ENCODE results near the gene S100A6.

Gene S100A6

DNA sequence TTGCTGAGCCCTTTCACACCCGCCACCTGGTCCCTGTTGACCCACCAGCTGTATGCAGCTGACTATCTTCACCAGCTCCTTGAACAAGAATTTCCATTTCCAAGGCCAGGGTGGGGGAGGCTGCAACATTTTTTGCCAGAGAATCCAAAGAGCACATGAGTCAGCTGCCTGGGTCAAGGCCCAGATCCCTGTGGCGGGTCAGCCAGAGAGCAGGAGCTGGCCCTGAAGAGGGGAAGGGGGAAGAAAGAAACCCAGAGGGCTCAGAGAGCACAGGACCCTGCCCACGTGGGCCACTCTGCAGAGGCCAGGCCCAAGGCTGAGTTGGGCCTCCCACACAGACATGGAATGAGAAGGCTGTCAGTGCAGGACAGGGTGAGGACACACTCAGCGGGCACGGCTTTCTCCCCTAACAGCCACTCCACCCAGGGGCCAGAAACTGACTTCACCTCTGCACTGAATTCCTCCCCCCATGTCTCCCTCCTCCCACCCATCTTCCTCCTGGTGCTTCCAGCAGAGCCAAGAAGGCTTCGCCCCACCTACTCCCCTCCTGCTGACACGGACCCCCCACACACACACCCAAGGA, 28.9 kb downstream of the S100A6 start:
- DNase-seq, result peak in 11 of 51 donors; percentile 16 to 80 (median 31)

DNA sequence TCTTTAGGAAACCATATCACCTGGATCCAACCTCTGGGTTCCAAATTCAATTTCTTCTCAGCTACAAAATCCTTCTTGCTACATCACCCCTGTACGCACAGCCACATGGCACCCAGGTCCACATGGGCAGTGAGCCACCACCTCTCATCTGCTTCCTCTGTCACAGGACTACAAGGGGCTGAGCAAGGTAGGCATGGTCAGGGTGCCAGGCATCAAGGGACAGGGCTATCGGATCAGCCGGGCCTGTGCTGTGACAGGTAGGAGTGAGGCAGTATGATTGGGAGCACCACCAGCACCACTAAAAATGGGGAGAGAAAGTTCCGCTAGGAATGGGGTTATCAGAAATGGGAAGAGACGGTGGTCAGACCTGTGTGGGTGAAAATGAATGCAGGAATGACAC, 29.4 kb downstream of the S100A6 start:
- no peak for DNase-seq

DNA sequence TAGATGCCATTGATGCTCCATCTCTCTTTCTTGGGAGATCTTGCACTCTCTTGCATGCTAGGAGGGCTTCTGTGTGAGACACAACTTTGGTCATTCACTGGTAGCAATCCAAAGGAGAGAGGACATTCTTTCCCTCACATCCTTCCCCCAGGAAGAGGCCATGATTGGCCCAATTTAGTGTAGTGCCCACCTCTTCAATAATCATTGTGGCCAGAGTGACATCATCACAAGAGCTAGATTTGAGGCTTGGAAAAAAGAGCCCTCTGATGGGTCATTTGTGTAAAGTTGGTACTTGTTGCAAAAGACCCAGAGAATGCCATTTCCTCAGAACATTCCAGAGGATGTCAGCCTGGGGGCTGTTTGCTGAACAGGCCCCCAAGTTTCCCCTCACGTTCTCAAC, 30.2 kb downstream of the S100A6 start:
- DNase-seq, result no peak

DNA sequence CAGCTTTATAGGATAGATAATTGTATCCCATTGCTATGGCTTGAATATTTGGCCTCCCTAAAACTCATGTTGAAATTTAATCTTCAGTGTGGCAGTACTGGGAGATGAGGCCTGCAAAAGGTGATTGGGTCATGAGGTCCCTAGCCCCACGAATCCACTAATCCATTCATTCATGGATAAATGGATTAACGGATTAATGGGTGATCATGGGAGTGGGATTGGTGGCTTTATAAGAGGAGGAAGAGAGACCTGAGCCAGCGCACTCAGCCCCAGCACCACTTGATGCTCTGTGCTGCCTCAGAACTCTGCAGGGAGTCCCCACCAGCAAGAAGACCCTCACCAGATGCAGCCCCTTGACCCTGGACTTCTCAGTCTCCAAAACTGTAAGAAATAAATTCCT, 32.0 kb downstream of the S100A6 start:
- DNase-seq, result no peak

DNA sequence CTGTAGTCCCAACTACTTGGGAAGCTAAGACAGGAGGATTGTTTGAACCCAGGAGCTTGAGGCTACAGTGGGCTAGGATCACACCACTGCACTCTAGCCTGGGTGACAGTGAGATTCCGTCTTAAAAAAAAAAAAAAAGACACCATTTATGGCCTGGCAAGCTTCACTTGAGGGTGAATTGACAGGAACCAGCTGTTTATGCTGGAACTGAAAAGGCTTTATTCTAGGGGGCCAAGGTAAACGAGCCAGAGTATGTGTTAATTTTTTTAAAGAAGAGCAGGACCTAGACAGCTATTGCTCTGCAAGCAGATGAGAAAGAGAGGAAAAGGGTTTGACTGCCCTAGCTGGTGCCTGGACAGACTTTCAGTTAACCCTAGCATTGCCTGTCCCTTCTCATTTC, 37.0 kb downstream of the S100A6 start:
- DNase-seq, result no peak

DNA sequence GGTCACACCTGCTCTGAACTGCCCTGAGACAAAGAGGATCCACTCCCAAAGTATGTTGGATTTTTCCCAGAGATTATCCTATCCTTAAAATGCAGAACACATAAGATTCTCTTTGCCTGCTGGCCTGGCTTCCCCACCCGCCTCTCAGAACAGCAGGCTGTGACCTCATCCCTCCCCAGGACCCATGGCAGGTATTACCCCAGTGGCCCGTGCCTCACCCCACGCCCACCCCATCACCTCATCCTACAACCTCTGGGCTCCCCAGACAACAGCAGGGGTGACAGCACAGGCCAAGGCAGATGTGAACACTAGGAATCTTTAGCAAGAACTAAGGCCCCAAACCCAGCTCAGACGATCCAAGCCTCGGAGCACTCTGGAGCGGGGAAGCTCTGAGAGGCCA, 40.3 kb downstream of the S100A6 start:
- DNase-seq, result no peak

DNA sequence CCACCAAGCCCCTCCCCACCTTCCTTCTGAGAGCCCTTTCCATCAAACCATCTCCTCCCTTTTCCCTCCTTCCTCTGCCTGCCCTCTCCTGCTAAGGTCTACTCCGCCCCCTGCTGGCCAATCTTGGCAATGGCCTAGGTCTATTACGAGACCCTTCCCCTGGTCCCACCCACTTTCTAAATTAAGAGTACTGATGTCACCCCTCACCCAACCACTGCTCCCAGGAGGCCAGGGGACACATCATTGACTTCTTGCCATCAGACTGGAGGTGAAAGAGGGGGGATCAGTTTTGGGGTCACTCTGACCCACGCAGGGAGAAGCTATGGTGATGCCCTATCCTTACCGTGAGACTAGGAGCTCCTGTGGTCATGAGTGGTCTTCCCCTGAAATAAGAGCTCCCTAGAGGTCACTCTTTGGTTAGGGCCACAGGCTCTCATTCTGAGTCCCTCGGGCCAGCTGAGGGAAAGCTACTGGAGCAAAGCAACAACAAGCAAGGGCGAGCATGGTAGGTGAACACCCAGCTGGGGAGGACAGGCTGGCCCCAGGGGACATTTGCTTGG, 40.7 kb downstream of the S100A6 start:
- DNase-seq, result peak in 37 of 51 donors; percentile 1 to 64 (median 27)

DNA sequence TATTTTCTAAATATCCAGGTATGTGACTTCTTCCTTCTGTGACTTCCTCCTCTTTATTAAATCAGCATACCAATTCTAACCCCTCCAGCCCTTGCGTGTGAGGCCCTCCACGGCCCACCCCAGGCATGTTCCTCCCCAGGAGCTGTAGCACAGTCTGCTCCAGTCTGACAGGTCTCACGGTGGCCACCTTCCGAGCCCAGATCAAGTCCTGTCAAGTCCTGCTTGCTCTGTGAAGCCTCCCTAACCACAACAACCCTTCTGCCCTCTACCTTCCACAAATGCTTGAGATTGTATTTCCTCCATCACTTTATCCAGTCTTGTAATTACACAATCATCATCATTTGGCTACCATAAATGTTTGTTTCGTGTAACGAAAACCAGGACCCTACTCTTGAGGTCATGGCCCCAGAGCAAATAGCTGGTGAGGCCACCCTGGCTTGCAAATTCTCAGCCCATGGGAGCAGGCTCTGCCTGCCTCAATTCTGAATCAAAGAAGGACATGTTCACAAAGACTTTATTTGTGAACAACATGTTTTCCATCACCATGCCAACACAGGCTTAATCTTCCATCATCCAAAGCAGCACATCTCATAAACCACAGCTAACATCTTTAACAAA, 42.3 kb downstream of the S100A6 start:
- no peak for DNase-seq

DNA sequence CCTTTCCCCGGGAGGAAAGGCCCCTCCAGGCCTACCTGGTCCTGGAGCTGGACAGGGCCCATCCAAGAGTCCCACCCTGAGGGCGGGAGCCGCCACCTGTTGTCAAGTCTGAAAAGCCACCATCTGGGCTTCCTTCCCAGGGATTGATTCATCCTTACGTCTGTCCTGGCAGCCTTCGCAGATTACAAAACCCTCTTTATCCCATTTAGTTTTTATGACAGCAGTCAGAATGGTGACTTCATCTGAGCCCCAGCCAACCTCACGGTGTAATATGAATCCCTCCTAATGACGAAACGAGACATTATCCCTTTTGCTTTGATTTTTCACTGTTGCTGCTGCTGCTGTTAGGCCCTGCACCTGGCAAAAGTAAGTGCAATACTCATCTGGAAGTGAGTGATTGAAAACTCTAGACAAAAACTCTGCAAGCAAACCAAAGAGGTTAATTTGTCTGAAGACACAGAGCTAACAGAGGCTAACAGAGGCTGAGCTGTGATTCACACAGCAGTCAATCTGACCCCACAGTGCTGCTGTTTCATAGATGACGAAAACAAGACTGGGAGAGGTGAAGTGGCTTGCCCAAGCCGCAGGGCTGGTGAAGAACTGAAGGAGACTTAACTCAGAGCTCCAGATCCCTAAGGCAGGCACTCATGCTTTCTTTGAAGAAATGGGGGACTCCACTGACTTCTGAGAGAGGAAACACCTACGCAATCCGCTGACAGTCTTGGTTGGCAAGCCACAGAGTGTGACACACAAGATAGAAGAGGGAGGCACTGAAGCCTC, 45.3 kb downstream of the S100A6 start:
- peak in 11 of 51 donors; percentile 1 to 73 (median 38) for DNase-seq

DNA sequence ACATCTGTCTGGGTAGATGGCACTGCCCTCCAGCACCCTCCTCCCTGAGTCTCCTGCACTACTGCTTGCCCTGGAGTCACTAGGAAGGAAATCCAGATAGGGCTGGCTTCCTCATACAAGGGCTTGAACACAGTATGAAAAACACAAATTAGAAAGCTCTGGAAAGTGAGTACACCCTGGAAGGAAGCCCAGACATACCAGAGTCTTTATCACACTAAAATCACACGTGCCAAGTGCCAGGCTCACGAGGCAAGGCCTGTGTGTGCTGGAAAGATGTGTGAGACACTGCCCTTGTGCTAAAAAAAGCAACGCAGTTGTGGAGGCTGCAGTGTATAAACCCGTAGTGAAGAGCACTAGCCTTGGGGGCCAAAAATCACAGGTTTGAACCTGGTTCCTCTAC, 47.1 kb downstream of the S100A6 start:
- DNase-seq, result peak in 1 of 51 donors; percentile 24

DNA sequence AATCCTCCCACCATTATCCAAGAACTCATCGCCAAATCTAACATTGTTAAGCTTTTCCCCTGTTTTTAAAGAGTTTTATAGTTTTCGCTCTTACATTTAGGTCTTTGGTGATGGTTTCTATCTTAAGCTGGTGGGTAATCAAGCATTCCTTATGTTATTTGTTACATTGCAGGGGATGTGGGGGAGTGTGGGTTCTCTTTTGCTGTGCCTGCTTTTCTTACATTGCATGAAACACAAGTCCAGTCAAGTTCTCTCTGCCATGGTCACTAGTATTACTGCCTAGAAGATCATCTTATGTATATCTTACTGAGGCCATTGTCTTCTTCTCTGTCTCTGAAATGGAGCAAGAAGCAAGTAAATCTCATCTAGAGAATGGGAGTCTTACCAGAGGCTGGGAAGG, 48.1 kb downstream of the S100A6 start:
- DNase-seq, result no peak

DNA sequence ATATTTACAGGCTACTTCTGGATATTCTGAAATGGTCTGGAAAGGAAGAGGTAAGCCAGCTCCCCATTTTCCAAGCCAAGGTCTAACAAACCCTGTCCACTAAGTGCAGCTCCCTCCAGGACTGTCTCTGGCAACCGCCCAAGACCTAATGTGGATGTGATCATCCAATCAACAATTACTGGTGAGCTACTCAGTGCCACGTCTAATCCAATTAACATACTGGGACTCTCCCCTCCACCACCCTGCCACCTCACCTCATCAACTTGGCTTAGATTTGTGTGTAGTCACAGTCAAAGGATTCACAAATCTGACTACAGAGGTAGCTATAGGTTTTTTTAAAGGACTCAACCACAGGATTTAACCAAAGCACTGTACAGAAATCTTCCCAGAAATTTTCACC, 49.9 kb downstream of the S100A6 start:
- no peak for DNase-seq
